ENCODE results near the gene PSMD2.

The PSMD2 gene

DNA sequence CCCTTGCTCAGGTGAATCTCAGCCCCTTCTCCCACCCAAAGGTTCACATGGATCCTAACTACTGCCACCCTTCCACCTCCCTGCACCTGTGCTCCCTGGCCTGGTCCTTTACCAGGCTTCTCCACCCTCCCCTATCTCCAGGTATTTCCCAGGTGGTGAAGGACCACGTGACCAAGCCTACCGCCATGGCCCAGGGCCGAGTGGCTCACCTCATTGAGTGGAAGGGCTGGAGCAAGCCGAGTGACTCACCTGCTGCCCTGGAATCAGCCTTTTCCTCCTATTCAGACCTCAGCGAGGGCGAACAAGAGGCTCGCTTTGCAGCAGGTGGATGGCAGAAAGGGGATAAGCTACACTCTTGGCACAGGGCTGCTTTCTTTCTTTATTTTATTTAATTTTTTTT lies 42.9 kb downstream of the PSMD2 start:
- no peak for DNase-seq

DNA sequence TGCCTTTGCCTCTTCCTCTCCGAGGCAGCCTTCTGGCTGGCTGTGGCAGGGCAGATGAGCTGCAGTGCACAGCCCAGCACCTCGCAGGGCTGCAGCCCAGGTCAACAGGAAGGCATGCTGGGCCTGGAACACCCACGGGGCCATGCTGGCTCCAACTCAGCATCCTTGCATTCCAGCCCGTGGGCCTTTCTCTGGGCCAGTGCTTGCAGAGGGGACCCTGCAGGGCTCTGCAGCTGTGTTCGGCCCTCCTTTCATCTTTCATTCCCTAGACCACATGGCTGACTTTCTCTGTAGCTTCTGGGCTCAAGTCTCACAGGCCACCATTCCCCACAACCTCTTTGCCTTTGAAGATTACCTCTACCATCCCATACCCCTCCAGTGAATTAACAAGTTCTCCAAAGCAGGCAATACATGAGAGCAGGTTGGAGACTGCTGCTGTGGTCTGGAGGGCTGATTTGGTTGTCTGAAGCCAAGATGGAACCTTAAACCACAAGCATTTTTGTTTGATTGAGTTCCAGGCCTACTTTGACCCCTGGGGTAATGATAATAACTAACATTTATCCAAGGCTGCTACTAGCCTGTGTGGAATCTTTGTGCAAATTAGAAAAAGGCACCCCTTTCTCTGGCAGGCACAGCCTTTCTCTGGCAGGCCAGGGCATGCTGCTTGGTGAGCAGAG lies 44.3 kb downstream of the PSMD2 start:
- DNase-seq, result no peak

DNA sequence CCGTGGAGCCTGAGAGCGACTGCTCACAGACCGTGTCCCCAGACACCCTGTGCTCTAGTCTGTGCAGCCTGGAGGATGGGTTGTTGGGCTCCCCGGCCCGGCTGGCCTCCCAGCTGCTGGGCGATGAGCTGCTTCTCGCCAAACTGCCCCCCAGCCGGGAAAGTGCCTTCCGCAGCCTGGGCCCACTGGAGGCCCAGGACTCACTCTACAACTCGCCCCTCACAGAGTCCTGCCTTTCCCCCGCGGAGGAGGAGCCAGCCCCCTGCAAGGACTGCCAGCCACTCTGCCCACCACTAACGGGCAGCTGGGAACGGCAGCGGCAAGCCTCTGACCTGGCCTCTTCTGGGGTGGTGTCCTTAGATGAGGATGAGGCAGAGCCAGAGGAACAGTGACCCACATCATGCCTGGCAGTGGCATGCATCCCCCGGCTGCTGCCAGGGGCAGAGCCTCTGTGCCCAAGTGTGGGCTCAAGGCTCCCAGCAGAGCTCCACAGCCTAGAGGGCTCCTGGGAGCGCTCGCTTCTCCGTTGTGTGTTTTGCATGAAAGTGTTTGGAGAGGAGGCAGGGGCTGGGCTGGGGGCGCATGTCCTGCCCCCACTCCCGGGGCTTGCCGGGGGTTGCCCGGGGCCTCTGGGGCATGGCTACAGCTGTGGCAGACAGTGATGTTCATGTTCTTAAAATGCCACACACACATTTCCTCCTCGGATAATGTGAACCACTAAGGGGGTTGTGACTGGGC lies 45.7 kb downstream of the PSMD2 start:
- DNase-seq, result no peak

DNA sequence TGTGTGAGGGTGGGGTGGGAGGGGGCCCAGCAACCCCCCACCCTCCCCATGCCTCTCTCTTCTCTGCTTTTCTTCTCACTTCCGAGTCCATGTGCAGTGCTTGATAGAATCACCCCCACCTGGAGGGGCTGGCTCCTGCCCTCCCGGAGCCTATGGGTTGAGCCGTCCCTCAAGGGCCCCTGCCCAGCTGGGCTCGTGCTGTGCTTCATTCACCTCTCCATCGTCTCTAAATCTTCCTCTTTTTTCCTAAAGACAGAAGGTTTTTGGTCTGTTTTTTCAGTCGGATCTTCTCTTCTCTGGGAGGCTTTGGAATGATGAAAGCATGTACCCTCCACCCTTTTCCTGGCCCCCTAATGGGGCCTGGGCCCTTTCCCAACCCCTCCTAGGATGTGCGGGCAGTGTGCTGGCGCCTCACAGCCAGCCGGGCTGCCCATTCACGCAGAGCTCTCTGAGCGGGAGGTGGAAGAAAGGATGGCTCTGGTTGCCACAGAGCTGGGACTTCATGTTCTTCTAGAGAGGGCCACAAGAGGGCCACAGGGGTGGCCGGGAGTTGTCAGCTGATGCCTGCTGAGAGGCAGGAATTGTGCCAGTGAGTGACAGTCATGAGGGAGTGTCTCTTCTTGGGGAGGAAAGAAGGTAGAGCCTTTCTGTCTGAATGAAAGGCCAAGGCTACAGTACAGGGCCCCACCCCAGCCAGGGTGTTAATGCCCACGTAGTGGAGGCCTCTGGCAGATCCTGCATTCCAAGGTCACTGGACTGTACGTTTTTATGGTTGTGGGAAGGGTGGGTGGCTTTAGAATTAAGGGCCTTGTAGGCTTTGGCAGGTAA lies 46.5 kb downstream of the PSMD2 start:
- DNase-seq, result peak; percentile 82

DNA sequence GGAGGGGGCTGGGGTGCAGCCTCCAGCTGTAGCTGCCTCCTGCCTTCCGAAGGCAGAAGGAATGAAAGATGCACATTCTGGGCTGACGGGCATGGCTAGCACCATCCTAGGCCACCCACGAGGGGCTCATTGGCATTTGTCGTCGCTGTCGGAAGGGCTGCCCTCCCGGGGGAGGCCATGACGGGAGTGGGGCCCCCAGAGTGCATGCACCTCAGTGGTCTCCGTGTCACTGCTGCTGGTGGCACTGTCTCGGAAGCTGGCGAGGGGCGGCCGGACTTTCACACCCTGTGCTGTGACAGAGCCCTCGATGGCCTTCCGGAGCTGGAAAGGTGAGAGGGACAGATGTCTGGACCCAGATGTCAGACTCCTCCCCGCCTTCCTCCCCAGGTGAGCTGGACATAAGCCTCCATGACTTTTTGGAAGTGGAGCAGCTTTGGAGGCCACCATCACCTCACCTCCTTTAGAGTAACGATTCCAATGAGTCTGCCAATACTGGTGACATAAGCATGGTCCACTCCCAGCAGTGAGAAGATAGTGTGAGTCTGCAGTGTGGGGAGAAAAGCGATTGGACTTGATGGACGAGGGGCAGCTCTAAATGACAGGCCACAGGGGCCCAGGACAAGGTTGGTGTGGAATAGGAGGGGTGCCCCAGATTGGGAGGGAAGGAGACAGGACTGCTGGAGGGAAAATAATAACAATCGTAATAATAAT lies 47.6 kb downstream of the PSMD2 start:
- no peak for DNase-seq

DNA sequence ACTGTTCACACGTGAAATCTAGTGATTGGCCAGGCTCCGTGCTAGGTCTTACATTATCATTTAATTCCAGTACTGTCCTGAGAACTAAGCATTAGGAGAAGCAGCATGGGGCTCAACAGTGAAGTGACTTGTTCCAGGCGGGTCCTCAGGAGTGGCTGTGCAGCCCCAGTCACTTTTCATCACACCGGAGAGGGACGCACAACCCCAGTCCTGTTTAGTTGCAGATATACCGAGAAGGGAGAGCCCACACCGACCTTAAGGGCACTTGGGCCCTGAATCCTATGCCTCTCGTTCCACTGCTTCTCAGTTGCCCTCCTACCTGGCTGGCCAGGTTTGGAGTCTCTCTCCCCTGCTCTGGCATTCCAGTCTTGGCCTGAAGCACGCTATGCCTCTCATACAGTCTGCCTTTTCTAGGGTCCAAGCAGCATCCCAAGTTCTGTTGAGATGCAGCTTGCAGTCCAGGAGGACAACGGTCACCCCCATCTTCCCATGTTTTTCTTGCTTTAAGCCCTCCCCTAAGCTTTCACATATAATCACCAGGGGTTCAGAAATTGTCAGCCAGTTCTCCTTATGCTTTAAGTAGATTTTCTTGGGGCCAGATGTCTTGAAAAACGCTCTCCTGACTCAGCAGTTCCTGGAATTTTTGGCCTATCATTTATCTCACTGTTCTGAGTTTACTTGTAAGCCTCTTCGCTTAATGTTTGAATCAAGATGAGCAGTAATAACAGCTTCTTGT lies 48.4 kb downstream of the PSMD2 start:
- DNase-seq, result no peak

DNA sequence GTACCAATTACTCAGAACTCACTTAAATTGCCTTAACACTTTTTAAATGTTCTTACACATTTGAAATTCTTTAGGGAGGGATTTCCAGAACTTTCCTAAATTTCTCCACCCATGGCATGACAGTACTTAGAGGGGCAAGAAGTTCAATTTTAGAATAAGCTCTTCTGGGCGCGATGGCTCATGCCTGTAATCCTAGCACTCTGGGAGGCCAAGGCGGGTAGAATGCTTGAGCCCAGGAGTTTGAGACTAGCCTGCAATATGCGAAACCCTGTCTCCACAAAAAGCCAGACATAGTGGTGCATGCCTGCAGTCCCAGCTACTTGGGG lies 49.0 kb downstream of the PSMD2 start:
- DNase-seq, result no peak

DNA sequence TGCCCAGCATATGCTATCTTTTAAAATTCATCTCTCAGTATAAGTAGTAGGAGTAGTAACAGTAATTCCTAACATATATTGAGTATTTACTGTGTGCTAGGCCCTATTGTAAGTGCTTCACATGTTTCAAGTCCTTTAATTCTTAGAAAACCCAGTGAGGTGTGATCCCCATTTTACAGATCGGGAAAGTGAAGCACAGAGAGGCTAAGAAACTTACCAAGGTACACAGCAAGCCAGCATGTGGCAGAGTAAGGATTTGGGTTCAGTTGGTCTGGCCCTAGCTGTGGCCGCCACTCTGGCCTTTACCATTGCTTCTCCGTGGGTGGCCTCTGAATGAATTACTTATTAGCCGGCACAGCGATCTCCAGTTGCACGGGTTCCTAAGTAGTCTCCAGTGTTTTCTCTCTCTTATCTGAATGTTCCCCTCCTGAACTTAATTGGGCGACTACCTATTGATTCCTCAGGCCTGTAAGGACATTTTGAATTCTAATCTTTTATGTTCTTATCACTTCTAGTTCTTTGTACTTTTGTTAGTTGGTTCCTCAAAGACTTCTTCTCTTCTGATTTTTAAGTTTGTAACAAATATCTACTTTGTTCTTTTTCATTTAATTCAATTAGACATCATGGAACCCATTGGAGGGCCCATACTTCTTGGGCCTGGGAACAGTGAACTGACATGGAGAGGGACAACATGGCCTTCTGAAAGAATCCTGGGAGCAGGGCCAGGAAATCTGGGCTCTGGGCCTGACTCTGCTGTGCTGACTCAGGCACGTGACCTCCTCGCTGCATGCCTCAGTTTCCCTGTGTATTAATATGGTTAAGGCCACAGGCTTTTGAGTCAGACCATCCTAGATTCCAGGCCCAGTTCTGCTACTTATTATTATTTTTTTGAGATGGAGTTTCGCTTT lies 50.8 kb downstream of the PSMD2 start:
- DNase-seq, result no peak

DNA sequence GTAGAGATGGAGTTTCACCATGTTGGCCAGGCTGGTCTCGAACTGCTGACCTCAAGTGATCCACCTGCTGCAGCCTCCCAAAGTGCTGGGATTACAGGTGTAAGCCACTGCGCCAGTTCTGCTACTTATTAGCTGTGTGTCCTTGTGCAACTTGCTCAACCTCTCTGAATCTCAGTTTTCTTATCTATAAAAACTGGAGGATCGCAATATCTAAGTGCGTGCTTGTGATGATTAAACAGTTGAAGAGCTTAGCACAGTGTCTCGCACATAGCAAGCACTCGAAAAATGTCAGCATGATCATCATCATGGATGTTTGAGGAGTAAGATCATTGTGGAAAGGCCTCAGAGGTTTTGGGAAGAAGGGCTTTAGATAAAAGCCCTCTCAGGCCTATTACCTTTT lies 51.6 kb downstream of the PSMD2 start:
- DNase-seq, result no peak

DNA sequence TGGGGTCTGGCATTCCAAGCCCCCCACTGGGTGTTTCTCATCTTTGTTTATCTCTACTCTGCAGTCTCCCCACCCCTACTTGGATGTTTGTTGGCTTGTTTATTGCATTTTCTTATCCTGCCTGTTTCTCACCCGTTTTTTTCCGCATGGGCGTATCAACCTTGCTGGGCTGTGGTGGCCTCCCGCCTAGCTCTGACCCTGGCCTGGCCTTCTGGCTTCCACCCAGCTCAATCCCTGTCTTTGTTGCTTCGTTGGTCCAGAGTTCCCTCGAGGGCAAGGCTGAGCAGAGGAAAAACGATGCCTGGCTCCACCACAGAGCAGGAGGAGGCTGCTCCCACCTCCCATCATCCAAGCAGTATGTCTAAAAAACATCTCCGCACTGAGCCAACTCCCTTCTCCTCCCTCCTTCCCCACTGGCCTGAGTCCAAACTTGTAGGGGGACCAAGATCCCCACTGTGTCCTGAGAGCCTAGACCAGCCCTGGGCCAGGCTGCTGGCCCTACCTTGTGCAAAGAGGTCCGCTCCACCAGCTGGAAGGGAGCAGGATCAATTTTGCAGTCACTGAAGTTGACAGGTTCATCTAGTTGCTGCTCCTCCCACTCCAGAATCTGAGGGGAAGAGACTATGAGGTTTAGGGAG lies 52.6 kb downstream of the PSMD2 start:
- DNase-seq, result no peak

DNA sequence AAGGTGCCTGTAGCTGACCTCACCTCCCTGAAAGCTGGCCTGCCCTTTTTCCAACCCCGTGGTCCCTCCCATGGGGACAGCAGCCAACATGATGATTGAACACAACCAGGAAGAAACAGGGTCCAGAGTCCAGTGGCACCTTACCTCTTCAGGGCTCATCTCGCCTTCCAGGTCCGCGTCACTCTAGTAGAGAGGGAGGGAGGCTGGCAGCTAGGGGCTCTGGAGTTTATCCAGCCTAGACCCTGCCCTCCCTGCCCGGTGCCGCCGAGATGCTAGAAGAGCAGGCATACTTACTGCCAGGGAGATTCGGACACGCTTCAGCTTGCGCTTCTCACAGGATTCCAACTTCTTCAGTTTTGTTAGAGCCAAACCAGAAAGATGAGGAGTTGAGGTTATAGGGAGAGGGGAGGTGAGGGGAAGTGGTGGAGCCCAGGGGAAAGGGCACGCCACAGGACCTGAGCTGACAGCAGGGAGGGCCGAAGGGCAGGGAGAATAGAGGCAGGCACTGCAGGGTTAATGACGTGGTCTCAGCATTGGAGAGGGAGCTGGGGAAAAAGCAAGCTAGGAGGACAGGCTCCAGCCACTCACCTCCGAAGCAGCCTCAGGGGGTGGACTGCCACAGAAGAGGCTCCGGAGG lies 53.2 kb downstream of the PSMD2 start:
- DNase-seq, result no peak

DNA sequence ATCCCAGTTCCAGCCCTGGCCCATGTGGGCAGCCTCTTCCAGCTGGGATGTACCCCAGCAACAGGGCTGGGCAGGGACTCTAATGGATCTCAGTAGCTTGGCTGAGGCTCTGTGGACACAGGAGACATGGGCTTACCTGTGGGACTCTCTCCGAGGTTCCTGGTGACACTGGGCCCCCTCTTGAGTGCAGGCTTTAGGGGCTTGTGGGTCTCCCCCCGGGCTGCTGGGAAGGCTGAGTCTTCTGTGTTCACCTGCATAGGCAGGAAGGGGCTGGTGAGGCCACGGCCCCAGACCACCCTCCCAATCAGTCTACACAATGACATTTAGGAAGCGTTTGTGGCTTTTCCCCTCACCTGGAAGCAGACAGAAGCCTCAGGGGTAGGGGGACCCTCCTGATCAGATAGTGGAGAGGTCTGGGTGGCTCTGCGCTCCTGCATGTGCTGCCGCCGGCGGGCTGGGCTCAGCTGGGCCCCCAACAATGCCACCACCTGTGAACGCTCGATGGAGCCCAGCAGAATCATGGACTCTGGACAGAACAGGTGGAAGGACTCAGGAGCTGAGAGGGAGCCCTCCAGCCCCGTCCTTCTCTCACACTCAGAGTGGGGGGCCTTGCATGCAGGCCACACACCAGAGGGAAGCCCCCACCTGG lies 54.0 kb downstream of the PSMD2 start:
- DNase-seq, result no peak

DNA sequence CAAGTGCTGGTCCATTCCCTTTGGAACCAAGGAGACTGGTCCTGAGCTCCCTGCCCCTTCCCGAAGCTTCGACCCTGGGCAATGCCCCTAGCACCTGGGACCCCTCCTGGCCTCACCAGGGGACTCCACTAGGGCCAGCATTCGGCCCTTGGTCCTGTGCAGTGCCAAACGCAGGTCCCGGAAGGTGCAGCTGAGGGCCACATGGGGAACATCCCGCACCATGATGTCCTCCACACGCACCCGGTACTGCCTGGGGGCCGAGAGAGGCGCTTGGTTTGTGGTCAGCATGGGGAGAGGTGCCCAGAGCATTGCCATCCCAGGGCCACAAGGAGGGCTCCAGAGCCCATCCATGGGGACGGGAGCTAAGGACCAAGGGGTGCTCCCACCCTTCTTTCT lies 54.5 kb downstream of the PSMD2 start:
- no peak for DNase-seq

DNA sequence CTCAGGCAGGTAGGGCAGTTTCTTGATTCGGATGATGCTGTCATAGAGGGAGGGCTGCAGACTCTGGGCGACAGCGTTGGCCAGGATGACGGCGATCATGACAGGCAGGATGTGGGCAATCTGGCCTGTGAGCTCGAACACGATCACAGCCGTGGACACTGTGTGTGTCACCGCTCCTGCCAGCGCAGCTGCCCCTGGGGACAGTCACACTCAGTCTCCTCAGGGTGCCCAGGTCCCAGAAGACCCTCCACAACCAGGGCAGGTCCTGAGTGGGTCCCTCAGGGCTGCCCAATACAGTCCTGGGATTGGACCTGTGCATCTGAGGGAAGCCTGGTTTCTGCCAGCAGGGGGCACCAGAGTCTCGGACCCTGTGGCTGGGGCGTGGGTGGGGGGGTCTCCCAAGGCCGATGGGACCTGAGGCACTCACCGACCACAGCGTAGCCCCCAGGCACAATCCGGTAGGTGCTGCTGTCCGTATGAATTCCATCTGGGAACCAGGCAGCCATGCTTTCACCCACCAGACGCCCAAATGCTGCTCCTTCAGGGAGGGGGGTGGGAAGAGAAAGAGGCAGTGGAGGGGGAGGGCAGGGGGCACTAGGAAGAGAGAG lies 55.2 kb downstream of the PSMD2 start:
- peak; percentile 21 for DNase-seq

DNA sequence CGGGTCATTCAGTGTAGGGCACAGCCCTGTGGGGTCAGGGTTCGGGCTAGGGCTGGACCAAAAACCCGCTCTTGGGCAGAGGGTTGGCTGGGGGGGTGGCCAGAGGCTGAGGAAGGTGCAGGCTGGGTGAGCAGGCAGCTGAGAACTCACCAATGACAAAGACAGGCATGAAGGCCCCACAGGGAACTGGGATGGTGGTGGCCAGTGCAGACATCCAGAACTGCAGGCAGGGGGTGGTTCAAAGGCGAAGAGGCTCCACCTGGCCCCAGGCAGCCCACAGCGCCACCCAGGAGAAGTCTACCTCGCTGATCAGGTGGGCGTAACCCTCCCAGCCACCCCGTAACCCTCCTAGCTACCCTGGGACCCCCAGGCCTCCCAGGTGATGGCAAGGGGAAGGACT lies 55.7 kb downstream of the PSMD2 start:
- DNase-seq, result no peak

DNA sequence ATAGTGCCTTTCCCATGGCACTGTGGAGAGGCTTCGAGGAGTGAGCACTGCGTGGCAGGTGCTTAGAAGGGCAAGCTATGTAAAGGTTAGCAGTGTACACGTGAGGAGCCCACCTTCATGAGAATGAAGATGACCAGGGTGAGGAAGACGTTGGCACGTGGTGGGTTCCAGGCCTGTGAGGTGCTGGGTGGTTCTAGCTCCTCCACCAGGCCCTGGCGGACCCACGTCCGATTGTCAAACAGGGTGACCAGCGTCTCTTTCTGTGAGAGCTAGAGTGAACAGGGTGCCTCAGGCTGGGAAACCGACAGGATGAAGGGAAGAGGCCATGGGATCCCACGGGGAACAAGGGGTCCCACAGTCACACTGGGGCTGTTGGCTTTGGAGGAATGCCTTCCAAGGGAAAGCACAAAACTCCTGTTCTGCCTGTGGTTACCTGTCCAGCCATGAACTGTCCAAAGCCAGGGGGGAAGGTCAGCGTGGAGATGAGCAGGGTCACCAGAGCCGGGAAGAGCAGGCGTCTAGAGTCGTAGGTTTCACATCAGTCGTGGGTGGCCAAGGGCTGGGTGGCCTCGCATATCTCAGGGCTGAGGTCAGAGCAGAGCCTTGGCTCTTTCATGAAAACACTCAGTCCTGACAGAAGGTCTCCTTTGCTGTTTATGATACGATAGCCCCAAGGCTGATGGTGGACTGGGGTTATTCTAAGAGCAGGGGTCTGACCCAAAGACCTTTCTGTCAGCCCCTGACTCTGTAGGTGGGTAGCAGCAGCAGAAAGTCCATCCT lies 56.4 kb downstream of the PSMD2 start:
- no peak for DNase-seq

DNA sequence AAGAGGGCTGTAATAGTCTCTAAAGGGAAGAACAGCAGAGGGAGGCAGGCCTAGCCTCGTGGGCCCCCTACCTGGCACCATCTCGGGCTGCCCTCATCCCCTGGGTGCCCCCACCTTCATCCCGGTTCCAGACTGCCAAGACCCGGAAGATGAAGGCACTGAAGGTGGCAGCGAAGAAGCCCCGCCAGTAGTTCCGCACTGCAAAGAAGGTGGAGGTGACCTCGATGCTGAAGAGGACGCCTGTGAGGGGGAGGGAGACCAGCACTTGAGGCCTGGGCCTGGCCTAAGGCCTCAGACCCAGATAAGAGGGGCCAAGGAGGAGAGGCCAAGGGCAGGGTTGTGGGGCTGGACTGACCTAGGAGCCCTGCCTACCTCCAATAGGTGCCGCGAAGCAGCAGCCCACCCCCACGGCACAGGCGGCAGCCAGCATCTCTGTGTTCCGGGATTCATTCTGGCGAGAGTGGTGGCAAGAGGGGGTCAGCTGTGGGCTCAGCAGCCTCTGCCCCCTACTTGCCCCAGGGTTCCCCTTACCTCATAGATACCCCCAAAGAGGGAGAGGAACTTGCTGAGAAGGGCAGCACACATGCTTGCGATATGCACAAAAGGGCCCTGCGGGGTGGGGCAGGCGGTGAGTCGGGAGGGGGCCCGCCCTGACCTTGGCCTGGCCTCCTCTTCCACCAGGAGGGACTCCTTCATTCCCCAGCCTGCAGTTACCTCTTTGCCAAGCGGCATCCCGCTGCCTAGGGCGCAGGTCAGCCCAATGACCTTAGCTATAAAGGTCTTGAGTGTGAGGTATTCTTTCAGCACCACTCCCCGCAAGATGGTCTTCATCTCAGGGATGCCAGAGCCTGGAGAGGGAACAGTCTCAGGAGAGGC lies 58.4 kb downstream of the PSMD2 start:
- DNase-seq, result no peak

Data from inflammatory macrophage treated with lipopolysaccharide for 4 hours (primary cell).